HCT116 (cell line): ENCODE measurements around the gene KCNB1. TPM values are rescaled to one million over a fixed set of nuclear protein-coding genes. Genes with fewer than 3 reads are reported as not detected.

Experiments
- ATAC-seq: fragments of 200-7000 bp; cut with Tn5 transposase; 2 replicates; pipeline ENCODE4 v1.9.1; 2020; ENCODE audit warnings: mild to moderate bottlenecking, moderate library complexity
- BruUV-seq: library from RNA; stranded (reverse); fragments of 400-500 nt; replicated peaks from 2 replicates; lab custom pipeline; 2021; lab: Mats Ljungman, UMichigan
- CTCF ChIA-PET: fragments of 300-600 bp; sonication (Branson Sonifier 250); formaldehyde crosslinking; loops from one replicate; lab custom pipeline; 2021; ENCODE audit warnings: antibody characterized with exemption; lab: Charles Lee
- POLR2A ChIA-PET: fragments of 300-600, 350-600 bp; sonication (Branson Sonifier 250); formaldehyde crosslinking; loops from one replicate; lab custom pipeline; 2021; ENCODE audit warnings: antibody characterized with exemption; lab: Charles Lee
- RAD21 ChIA-PET, 2 experiments: fragments of 300-600 bp; sonication (Branson Sonifier 250); formaldehyde crosslinking; loops; one replicate each; lab custom pipeline; 2023; ENCODE audit warnings: low total read pairs in 2 of 2; ENCODE audit not compliant: uncharacterized antibody in 2 of 2, unreplicated experiment in 2 of 2, low non-redundant PET in 1 of 2; lab: Charles Lee
- DNase-seq: peaks from one replicate; pipeline ENCODE4 v3.0.0-alpha.2; 2010; ENCODE audit warnings: low read depth, low spot score
- H2AFZ ChIP-seq: fragments of 200-600 bp; shearing (Covaris generic), sonication (generic); 2 replicates; pipeline ENCODE4 v1.6.1; 2017; ENCODE audit warnings: low read depth, mixed run types, mixed read lengths, antibody characterized with exemption, low read length; ENCODE audit not compliant: poor library complexity, severe bottlenecking
- H3K27ac ChIP-seq: 2 replicates; pipeline ENCODE4 v1.5.1; 2012; ENCODE audit warnings: low read depth, low read length
- H3K27me3 ChIP-seq: fragments of 200-600 bp; sonication (generic); 2 replicates; pipeline ENCODE4 v1.6.1; 2016; ENCODE audit warnings: mixed run types, low read length, mixed read lengths; ENCODE audit not compliant: insufficient read depth
- H3K36me3 ChIP-seq, 2 experiments: fragments of 200-500 bp in 1 of 2; fragments of 200-600 bp in 1 of 2; sonication (Bioruptor generic) in 1 of 2; sonication (generic) in 1 of 2; 2 replicates each; pipeline versions ENCODE4 v1.5.1 to v1.6.1; 2014 to 2016; ENCODE audit warnings: low read length in 2 of 2, inconsistent platforms in 1 of 2, mixed read lengths in 1 of 2, mixed run types in 1 of 2; ENCODE audit not compliant: insufficient read depth in 2 of 2, control insufficient read depth in 1 of 2
- H3K4me1 ChIP-seq, 2 experiments: fragments of 200-600 bp in 1 of 2; sonication (generic) in 1 of 2; 2 replicates each; pipeline versions ENCODE4 v1.5.1 to v1.6.1; 2012 to 2017; ENCODE audit warnings: low read length in 2 of 2, inconsistent platforms in 1 of 2, mild to moderate bottlenecking in 1 of 2, mixed read lengths in 1 of 2, mixed run types in 1 of 2, moderate library complexity in 1 of 2; ENCODE audit not compliant: insufficient read depth in 2 of 2, control insufficient read depth in 1 of 2
- H3K4me2 ChIP-seq: fragments of 200-600 bp; sonication (generic); 2 replicates; pipeline ENCODE4 v1.6.1; 2017; ENCODE audit warnings: mixed run types, low read length, mixed read lengths
- H3K4me3 ChIP-seq, 2 experiments: fragments of 200-600 bp in 1 of 2; sonication (generic) in 1 of 2; replicated peaks in 1 of 2; 2 replicates each; pipeline ENCODE4 v1.5.1; 2011 to 2016; ENCODE audit warnings: low read length in 2 of 2, control low read depth in 1 of 2, low read depth in 1 of 2, mild to moderate bottlenecking in 1 of 2, mixed read lengths in 1 of 2, mixed run types in 1 of 2
- H3K79me2 ChIP-seq: fragments of 200-600 bp; sonication (generic); 2 replicates; pipeline ENCODE4 v1.6.1; 2017; ENCODE audit warnings: mild to moderate bottlenecking, mixed run types, low read length, moderate library complexity, mixed read lengths; ENCODE audit not compliant: insufficient read depth
- H3K9ac ChIP-seq: fragments of 200-600 bp; sonication (generic); 2 replicates; pipeline ENCODE4 v1.6.1; 2016; ENCODE audit warnings: low read length, mixed read lengths
- H3K9me2 ChIP-seq: fragments of 200-600 bp; sonication (generic), shearing (Covaris generic); 2 replicates; pipeline ENCODE4 v1.6.1; 2017; ENCODE audit warnings: mixed run types, mild to moderate bottlenecking, moderate library complexity; ENCODE audit not compliant: insufficient read depth
- H3K9me3 ChIP-seq, 2 experiments: fragments of 200-500 bp in 1 of 2; fragments of 200-600 bp in 1 of 2; sonication (Bioruptor generic) in 1 of 2; sonication (generic) in 1 of 2; 2 replicates each; pipeline ENCODE4 v1.6.1; 2014 to 2017; ENCODE audit warnings: low read length in 2 of 2, mixed read lengths in 2 of 2, inconsistent platforms in 1 of 2, low read depth in 1 of 2, mild to moderate bottlenecking in 1 of 2, mixed run types in 1 of 2, moderate library complexity in 1 of 2; ENCODE audit not compliant: control insufficient read depth in 1 of 2, insufficient read depth in 1 of 2
- H4K20me1 ChIP-seq: fragments of 200-600 bp; sonication (generic), shearing (Covaris generic); 2 replicates; pipeline ENCODE4 v1.6.1; 2017; ENCODE audit warnings: mixed run types, mild to moderate bottlenecking, moderate library complexity; ENCODE audit not compliant: insufficient read depth
- CTCF ChIP-seq, 3 experiments: fragments of 200-600 bp in 1 of 3; sonication (generic) in 1 of 3; IDR thresholded peaks in 2 of 3; conservative IDR thresholded peaks in 1 of 3; 2 replicates each; pipeline ENCODE4 v1.5.1; 2012 to 2017; ENCODE audit warnings: low read depth in 2 of 3, low read length in 2 of 3, antibody characterized with exemption in 1 of 3, borderline replicate concordance in 1 of 3, control low read depth in 1 of 3, mild to moderate bottlenecking in 1 of 3, mixed read lengths in 1 of 3, mixed run types in 1 of 3, moderate library complexity in 1 of 3; ENCODE audit not compliant: insufficient read depth in 1 of 3
- EGR1 ChIP-seq: IDR thresholded peaks from 2 replicates; pipeline ENCODE4 v1.6.1; 2012; ENCODE audit warnings: low read depth
- ELF1 ChIP-seq: IDR thresholded peaks from 2 replicates; pipeline ENCODE4 v1.6.1; 2012; ENCODE audit warnings: low read depth, borderline replicate concordance
- JUND ChIP-seq: IDR thresholded peaks from 2 replicates; pipeline ENCODE4 v1.6.1; 2012
- RAD21 ChIP-seq: IDR thresholded peaks from 2 replicates; pipeline ENCODE4 v1.6.1; 2012; ENCODE audit warnings: low read depth, mild to moderate bottlenecking
- SRF ChIP-seq: IDR thresholded peaks from 2 replicates; pipeline ENCODE4 v1.6.1; 2012; ENCODE audit warnings: low read depth
- TCF7L2 ChIP-seq: IDR thresholded peaks from 2 replicates; pipeline ENCODE4 v1.7.0; 2011; ENCODE audit warnings: borderline replicate concordance, inconsistent platforms; ENCODE audit not compliant: insufficient read depth, insufficient read length; ENCODE audit errors: extremely low read depth
- ZFX ChIP-seq: fragments of 450-650 bp; IDR thresholded peaks from 2 replicates; pipeline ENCODE4 v1.6.1; 2017
- intact Hi-C: fragments of 100-400 bp; cut with micrococcal nuclease; formaldehyde crosslinking; loops from 2 replicates; pipeline ENCODE4 v1.10.0; 2022
- total RNA-seq: library from RNA; stranded (reverse); gene quantifications from one replicate; pipeline ENCODE4 v1.2.1, GENCODE V29; 2021; ENCODE audit not compliant: unreplicated experiment
- TF ChIP-seq, protein P1 (sequence below): IDR thresholded peaks from 2 replicates; pipeline ENCODE4 v1.6.1; 2012

KCNB1 gene
- total RNA-seq, 1 experiment from 2014 or later: 0.79 TPM

GRCh38 chr20:49360242-49360968 is 122.1 kb downstream of the KCNB1 start (continued):
- TF ChIP-seq, protein P1, sequence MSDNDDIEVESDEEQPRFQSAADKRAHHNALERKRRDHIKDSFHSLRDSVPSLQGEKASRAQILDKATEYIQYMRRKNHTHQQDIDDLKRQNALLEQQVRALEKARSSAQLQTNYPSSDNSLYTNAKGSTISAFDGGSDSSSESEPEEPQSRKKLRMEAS: no peak

DNA sequence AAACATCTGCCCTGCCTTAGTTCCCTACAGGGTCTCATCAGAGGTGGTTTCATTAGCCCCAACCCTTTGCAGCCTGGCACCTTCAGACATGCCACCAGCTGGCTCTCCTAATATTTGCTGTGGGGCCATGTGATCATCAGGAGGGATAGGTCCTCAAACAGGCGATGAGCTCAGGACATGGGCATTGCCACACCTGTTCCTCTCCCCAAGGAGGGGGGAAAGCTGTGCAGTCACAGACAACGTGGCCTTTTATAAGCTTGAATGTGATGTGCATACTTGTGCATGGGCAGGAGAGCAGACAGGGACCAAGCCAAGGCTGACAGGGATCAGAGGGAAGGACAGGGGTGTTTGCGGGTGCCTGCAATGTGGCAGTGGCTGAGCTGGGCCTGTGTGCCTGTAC is 125.8 kb downstream of the KCNB1 start:
- intact Hi-C loops: no loop called here
- Histone ChIP-seq H3K36me3 (no peaks in the 10 kb centered on the region), H3K27ac (no peak overlapping the region), H2AFZ (no peak overlapping the region), H3K79me2 (no peaks in the 10 kb centered on the region), H3K4me3 (no peak overlapping the region), H3K4me2 (no peak overlapping the region), H3K9me2 (no peaks in the 10 kb centered on the region), H3K9me3 (no peaks in the 10 kb centered on the region), H3K4me1 (no peaks in the 10 kb centered on the region), H4K20me1 (no peaks in the 10 kb centered on the region), H3K27me3 (peaks cover 11% of the 10 kb centered on the region; the same call in 1 of the 2 replicates), H3K9ac (no peak overlapping the region)
- no TSS peak for BruUV-seq
- CTCF ChIA-PET: no interaction called here
- DNase-seq (no peak), ATAC-seq (no peak)
- RAD21 ChIA-PET: no interaction called here
- no peak for TF ChIP-seq TCF7L2
- TF ChIP-seq SRF: no peak
- no peak for TF ChIP-seq CTCF (IDR thresholded peaks at IDR 0.05 in 2 of 3, conservative IDR thresholded peaks at IDR 0.05 in 1 of 3; ENCODE audit: borderline replicate concordance in 1 of 3, insufficient read depth in 1 of 3, low read depth in 2 of 3, low read length in 2 of 3)
- TF ChIP-seq JUND: no peak
- TF ChIP-seq RAD21: no peak
- TF ChIP-seq ZFX: no peak
- no peak for TF ChIP-seq ELF1
- TF ChIP-seq EGR1: no peak
- POLR2A ChIA-PET: no interaction called here
